GM21515 (cell line): Measurements from ENCODE around the gene RRP9.
A peak's percentile ranks its signal among the peaks of the same experiment; 100 is the strongest.

Source experiments
- ATAC-seq: cut with Tn5 transposase; IDR thresholded peaks from one replicate; pipeline ENCODE4 v1.9.1; 2021; ENCODE audit not compliant: unreplicated experiment

RRP9 gene

GRCh38 chr3:51974277-51974962 is 32.7 kb upstream of the RRP9 start:
- peak; percentile 2 for ATAC-seq

- ATAC-seq, result no peak
Observed at GRCh38 chr3:51971350-51971749, 29.6 kb upstream of the RRP9 start.

GRCh38 chr3:51970606-51971300 is 29.0 kb upstream of the RRP9 start:
- no peak for ATAC-seq

- no peak for ATAC-seq
Observed at GRCh38 chr3:51969841-51970240, 28.1 kb upstream of the RRP9 start.

- ATAC-seq, result no peak
Observed at GRCh38 chr3:51968883-51969678, 27.4 kb upstream of the RRP9 start.

- ATAC-seq, result no peak
Observed at GRCh38 chr3:51968170-51968775, 26.6 kb upstream of the RRP9 start.

- peak; percentile 41 for ATAC-seq
Observed at GRCh38 chr3:51967384-51968169, 25.9 kb upstream of the RRP9 start, which contains the start of gene PCBP4. PCBP4 (minus strand) TSS chr3:51967454; CDS start chr3:51961240, 6,214 bp downstream.

- peak; percentile 24 for ATAC-seq
Observed at GRCh38 chr3:51966922-51967383, 25.2 kb upstream of the RRP9 start.

GRCh38 chr3:51966486-51966885 is 24.8 kb upstream of the RRP9 start:
- ATAC-seq, result no peak

GRCh38 chr3:51966016-51966415 is 24.3 kb upstream of the RRP9 start:
- no peak for ATAC-seq

- no peak for ATAC-seq
Observed at GRCh38 chr3:51964521-51964920, 22.8 kb upstream of the RRP9 start.

GRCh38 chr3:51963951-51964451 is 22.3 kb upstream of the RRP9 start:
- ATAC-seq, result no peak

- no peak for ATAC-seq
Observed at GRCh38 chr3:51962854-51963530, 21.3 kb upstream of the RRP9 start.

- ATAC-seq, result no peak
Observed at GRCh38 chr3:51961602-51962569, 20.2 kb upstream of the RRP9 start.

- no peak for ATAC-seq
Observed at GRCh38 chr3:51961011-51961410, 19.3 kb upstream of the RRP9 start.

- no peak for ATAC-seq
Observed at GRCh38 chr3:51960386-51960785, 18.7 kb upstream of the RRP9 start.

- ATAC-seq, result no peak
Observed at GRCh38 chr3:51959651-51960050, 17.9 kb upstream of the RRP9 start.
